Rectal smooth muscle tissue (tissue), 1 donor: ENCODE measurements around the gene MINAR2.

ENCODE experiments used
- H3K27ac ChIP-seq: one replicate; pipeline ENCODE4 v1.7.0; 2013; ENCODE audit warnings: low read depth, low read length, inconsistent platforms
- H3K27me3 ChIP-seq: one replicate; pipeline ENCODE4 v1.7.0; 2013; ENCODE audit warnings: low read length; ENCODE audit not compliant: control insufficient read depth, insufficient read depth
- H3K36me3 ChIP-seq: one replicate; pipeline ENCODE4 v1.7.0; 2013; ENCODE audit warnings: low read length; ENCODE audit not compliant: control insufficient read depth, insufficient read depth
- H3K4me1 ChIP-seq: one replicate; pipeline ENCODE4 v1.7.0; 2013; ENCODE audit warnings: low read length; ENCODE audit not compliant: control insufficient read depth, insufficient read depth
- H3K4me3 ChIP-seq: one replicate; pipeline ENCODE4 v1.7.0; 2013; ENCODE audit warnings: low read length
- H3K9ac ChIP-seq: one replicate; pipeline ENCODE4 v1.7.0; 2013; ENCODE audit warnings: low read length

Gene MINAR2

DNA sequence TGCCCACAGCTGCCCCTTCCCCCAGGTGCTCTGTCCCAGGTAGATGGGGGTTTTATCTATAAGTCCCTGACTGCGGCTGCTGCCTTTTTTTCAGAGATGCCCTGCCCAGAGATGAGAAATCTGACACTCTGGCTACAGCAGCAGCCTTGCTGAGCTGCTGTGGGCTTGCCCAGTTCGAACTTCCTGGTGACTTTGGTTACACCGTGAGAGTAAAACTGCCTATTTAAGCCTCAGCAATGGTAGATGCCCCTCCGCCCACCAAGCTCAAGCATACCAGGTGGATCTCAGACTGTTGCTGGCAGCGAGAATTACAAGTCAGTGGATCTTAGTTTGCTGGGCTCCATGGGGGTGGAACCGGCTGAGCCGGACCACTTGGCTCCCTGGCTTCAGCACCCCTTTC is 56.8 kb downstream of the MINAR2 start:
- Histone ChIP-seq H3K9ac (no peak overlapping the region), H3K27me3 (no peaks in the 10 kb centered on the region), H3K27ac (no peak overlapping the region), H3K36me3 (no peaks in the 10 kb centered on the region), H3K4me1 (no peaks in the 10 kb centered on the region), H3K4me3 (no peak overlapping the region)

DNA sequence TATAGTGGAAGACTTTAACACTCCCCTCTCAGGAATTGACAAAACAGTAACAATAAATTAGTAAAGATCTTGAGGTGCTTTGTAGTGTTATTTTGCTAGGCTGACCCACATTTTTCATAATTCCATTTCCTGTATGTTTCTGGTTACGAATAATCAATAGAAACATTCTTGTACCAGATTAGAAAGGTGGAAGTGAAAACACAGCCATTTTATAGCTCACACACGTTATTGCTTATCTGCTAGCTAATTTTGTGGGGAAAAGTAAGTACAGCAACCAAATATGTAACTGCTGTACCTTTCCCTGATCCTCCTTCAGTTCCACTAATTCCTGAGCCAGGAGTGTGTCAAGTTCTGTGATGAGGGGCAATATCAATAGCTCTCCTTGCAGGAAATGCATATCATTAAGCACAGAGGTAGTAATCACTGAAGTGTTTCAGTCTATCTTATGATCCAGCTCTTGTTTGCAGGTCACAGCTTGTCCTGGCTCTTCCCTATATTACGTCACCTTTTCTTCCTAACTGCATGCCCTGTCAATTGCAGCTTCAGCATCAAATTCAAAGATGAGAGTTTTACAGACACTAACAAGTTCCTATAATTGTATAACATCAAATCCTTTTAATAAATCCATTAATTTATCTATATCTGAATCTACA is 59.4 kb downstream of the MINAR2 start:
- Histone ChIP-seq H3K4me1 (no peaks in the 10 kb centered on the region), H3K27me3 (no peaks in the 10 kb centered on the region), H3K27ac (no peak overlapping the region), H3K9ac (no peak overlapping the region), H3K4me3 (no peak overlapping the region), H3K36me3 (no peaks in the 10 kb centered on the region)
